GM23338 (cell line): ENCODE measurements around the gene TNPO1. TPM values are rescaled to one million over a fixed set of nuclear protein-coding genes. Genes with fewer than 3 reads are reported as not detected.

Experiments used
- ATAC-seq: fragments of 200-7000 bp; cut with Tn5 transposase; 3 replicates; pipeline ENCODE4 v1.9.1; 2020
- DNase-seq: peaks from one replicate; pipeline ENCODE4 v3.0.0-alpha.2; 2015; ENCODE audit warnings: low spot score
- H2AFZ ChIP-seq: fragments of 200-600 bp; sonication (generic); 2 replicates; pipeline ENCODE4 v1.8.0; 2016; ENCODE audit warnings: antibody characterized with exemption, mild to moderate bottlenecking, moderate library complexity
- H3F3A ChIP-seq: fragments of 200-600 bp; sonication (generic); replicated peaks from 2 replicates; pipeline ENCODE4 v1.8.0; 2017; ENCODE audit warnings: antibody characterized with exemption, mixed run types, low read depth
- H3K27ac ChIP-seq: fragments of 200-600 bp; sonication (generic); 2 replicates; pipeline ENCODE4 v1.6.1; 2016; ENCODE audit warnings: low read depth
- H3K27me3 ChIP-seq: fragments of 200-600 bp; sonication (generic); 2 replicates; pipeline ENCODE4 v1.8.0; 2016; ENCODE audit warnings: mild to moderate bottlenecking, mixed run types, moderate library complexity; ENCODE audit not compliant: insufficient read depth
- H3K36me3 ChIP-seq: fragments of 200-600 bp; sonication (generic); 2 replicates; pipeline ENCODE4 v1.8.0; 2016; ENCODE audit warnings: mild to moderate bottlenecking; ENCODE audit not compliant: insufficient read depth
- H3K4me1 ChIP-seq: fragments of 200-600 bp; sonication (generic); 2 replicates; pipeline ENCODE4 v1.8.0; 2016; ENCODE audit warnings: mild to moderate bottlenecking, moderate library complexity; ENCODE audit not compliant: insufficient read depth
- H3K4me2 ChIP-seq: fragments of 200-600 bp; sonication (generic); 2 replicates; pipeline ENCODE4 v1.7.1; 2017; ENCODE audit warnings: mixed run types
- H3K4me3 ChIP-seq: fragments of 200-600 bp; sonication (generic); 2 replicates; pipeline ENCODE4 v1.6.1; 2016; ENCODE audit warnings: mixed run types
- H3K79me2 ChIP-seq: fragments of 200-600 bp; sonication (generic); replicated peaks from 2 replicates; pipeline ENCODE4 v1.8.0; 2017; ENCODE audit warnings: mild to moderate bottlenecking; ENCODE audit not compliant: insufficient read depth
- H3K9me2 ChIP-seq: fragments of 200-600 bp; sonication (generic); 2 replicates; pipeline ENCODE4 v1.8.0; 2017; ENCODE audit not compliant: insufficient read depth
- H4K20me1 ChIP-seq: fragments of 200-600 bp; sonication (generic); replicated peaks from 2 replicates; pipeline ENCODE4 v1.8.0; 2017; ENCODE audit warnings: mild to moderate bottlenecking; ENCODE audit not compliant: insufficient read depth
- H3K27ac Mint-ChIP-seq: 2 replicates; pipeline ENCODE4 v1.8.0; 2020; ENCODE audit warnings: inconsistent platforms, mild to moderate bottlenecking, moderate library complexity, mixed read lengths
- H3K27me3 Mint-ChIP-seq: 3 replicates; pipeline ENCODE4 v1.8.0; 2022; ENCODE audit warnings: low read depth, mild to moderate bottlenecking, moderate library complexity, mixed read lengths, inconsistent platforms; ENCODE audit not compliant: insufficient read depth, poor library complexity
- H3K36me3 Mint-ChIP-seq: 3 replicates; pipeline ENCODE4 v1.8.0; 2021; ENCODE audit warnings: low read depth, mild to moderate bottlenecking, inconsistent platforms, moderate library complexity, mixed read lengths
- H3K4me1 Mint-ChIP-seq: 3 replicates; pipeline ENCODE4 v1.8.0; 2020; ENCODE audit warnings: mild to moderate bottlenecking, inconsistent platforms, mixed read lengths
- H3K4me3 Mint-ChIP-seq: 3 replicates; pipeline ENCODE4 v1.8.0; 2021; ENCODE audit warnings: moderate library complexity, mild to moderate bottlenecking, inconsistent platforms, mixed read lengths
- H3K9me3 Mint-ChIP-seq: 3 replicates; pipeline ENCODE4 v1.8.0; 2020; ENCODE audit warnings: moderate library complexity, mild to moderate bottlenecking, inconsistent platforms, mixed read lengths
- CREB1 ChIP-seq: fragments of 250-450 bp; sonication (Bioruptor Pico); IDR thresholded peaks from 2 replicates; pipeline ENCODE4 v1.5.0; 2020; ENCODE audit warnings: low read depth, mild to moderate bottlenecking, moderate library complexity
- EZH2 ChIP-seq: fragments of 200-600 bp; sonication (generic); IDR thresholded peaks from one replicate; pipeline ENCODE4 v1.8.0; 2017; ENCODE audit warnings: antibody characterized with exemption, mild to moderate bottlenecking, low read depth; ENCODE audit not compliant: unreplicated experiment
- EZH2phosphoT487 ChIP-seq: fragments of 200-600 bp; sonication (generic); IDR thresholded peaks from one replicate; pipeline ENCODE4 v1.8.1; 2018; ENCODE audit warnings: antibody characterized with exemption; ENCODE audit not compliant: unreplicated experiment
- JUNB ChIP-seq: IDR thresholded peaks from one replicate; pipeline ENCODE4 v1.6.1; 2016; ENCODE audit warnings: antibody characterized with exemption; ENCODE audit not compliant: unreplicated experiment
- NANOG ChIP-seq: IDR thresholded peaks from 2 replicates; pipeline ENCODE4 v1.6.1; 2016; ENCODE audit warnings: antibody characterized with exemption, borderline replicate concordance
- POLR2AphosphoS5 ChIP-seq: IDR thresholded peaks from 2 replicates; pipeline ENCODE4 v1.6.1; 2016; ENCODE audit warnings: antibody characterized with exemption, low read depth
- STAT1 ChIP-seq: IDR thresholded peaks from one replicate; pipeline ENCODE4 v1.6.1; 2016; ENCODE audit warnings: antibody characterized with exemption; ENCODE audit not compliant: unreplicated experiment
- ZNF114 ChIP-seq: fragments of 250-450 bp; sonication (Bioruptor Pico); IDR thresholded peaks from 2 replicates; pipeline ENCODE4 v1.5.0; 2020; ENCODE audit warnings: mild to moderate bottlenecking, moderate library complexity
- ZNF331 ChIP-seq: fragments of 250-450 bp; sonication (Bioruptor Pico); IDR thresholded peaks from 2 replicates; pipeline ENCODE4 v1.5.0; 2020; ENCODE audit warnings: low read depth, mild to moderate bottlenecking, moderate library complexity
- polyA plus RNA-seq: library from polyadenylated mRNA; unstranded; fragments of >200 nt; fragmentation: Nextera tagmentation; extraction: Ambion mirVana; gene quantifications from 2 replicates; pipeline ENCODE4 v1.2.1, GENCODE V29; 2016
- total RNA-seq: library from RNA; depleted of rRNA; stranded (reverse); fragments of >200 nt; shearing (Covaris generic); gene quantifications from 2 replicates; pipeline ENCODE4 v1.2.3, GENCODE V29; 2014
- TF ChIP-seq, protein P1 (sequence below): IDR thresholded peaks from one replicate; pipeline ENCODE4 v1.6.1; 2018; ENCODE audit warnings: antibody characterized with exemption; ENCODE audit not compliant: unreplicated experiment

The TNPO1 gene
- total and polyA plus RNA-seq, 2 experiments from 2014 or later = 117 to 197 TPM

DNA sequence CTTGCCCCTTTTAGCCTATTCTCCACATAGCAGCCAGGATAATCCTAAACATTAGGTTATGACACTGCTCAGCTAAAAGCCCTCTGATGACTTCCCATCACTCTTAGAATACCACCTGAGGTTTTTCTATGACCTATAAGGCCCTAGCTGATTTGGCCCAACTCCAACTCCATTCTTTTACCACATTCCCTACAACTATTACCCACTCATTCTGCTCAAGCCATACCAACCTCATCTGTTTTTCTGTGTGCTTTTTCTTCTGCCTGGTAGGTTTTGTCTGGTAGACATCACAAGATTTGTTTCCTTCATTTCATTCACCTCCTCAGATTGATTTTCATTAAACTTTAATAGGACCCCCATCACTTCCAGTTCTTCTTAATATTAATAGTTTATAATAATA, 126.8 kb downstream of the TNPO1 start:
- Mint-ChIP-seq H3K4me3 (no peak overlapping the region), H3K27ac (no peak overlapping the region), H3K4me1 (no peaks in the 10 kb centered on the region), H3K27me3 (no peaks in the 10 kb centered on the region), H3K36me3 (no peaks in the 10 kb centered on the region), H3K9me3 (no peaks in the 10 kb centered on the region)
- Histone ChIP-seq H3K4me1 (no peaks in the 10 kb centered on the region), H3K79me2 (no peaks in the 10 kb centered on the region), H3K4me3 (no peak overlapping the region), H4K20me1 (no peaks in the 10 kb centered on the region), H3K36me3 (no peaks in the 10 kb centered on the region), H3K27ac (no peak overlapping the region), H3K4me2 (no peak overlapping the region), H3F3A (no peaks in the 10 kb centered on the region), H3K27me3 (no peaks in the 10 kb centered on the region), H3K9me2 (0 out of 2 replicates have a peak, but pooled peaks cover 3% of the 10 kb centered on the region), H2AFZ (no peak overlapping the region)
- no peak for DNase-seq
- TF ChIP-seq CREB1 (CRISPR knock-in tag) = no peak
- no peak for TF ChIP-seq ZNF331 (CRISPR knock-in tag)
- TF ChIP-seq ZNF114 (CRISPR knock-in tag) = no peak
- no peak for TF ChIP-seq EZH2
- TF ChIP-seq POLR2AphosphoS5 = no peak
- TF ChIP-seq EZH2phosphoT487 = no peak
- TF ChIP-seq, protein P1, sequence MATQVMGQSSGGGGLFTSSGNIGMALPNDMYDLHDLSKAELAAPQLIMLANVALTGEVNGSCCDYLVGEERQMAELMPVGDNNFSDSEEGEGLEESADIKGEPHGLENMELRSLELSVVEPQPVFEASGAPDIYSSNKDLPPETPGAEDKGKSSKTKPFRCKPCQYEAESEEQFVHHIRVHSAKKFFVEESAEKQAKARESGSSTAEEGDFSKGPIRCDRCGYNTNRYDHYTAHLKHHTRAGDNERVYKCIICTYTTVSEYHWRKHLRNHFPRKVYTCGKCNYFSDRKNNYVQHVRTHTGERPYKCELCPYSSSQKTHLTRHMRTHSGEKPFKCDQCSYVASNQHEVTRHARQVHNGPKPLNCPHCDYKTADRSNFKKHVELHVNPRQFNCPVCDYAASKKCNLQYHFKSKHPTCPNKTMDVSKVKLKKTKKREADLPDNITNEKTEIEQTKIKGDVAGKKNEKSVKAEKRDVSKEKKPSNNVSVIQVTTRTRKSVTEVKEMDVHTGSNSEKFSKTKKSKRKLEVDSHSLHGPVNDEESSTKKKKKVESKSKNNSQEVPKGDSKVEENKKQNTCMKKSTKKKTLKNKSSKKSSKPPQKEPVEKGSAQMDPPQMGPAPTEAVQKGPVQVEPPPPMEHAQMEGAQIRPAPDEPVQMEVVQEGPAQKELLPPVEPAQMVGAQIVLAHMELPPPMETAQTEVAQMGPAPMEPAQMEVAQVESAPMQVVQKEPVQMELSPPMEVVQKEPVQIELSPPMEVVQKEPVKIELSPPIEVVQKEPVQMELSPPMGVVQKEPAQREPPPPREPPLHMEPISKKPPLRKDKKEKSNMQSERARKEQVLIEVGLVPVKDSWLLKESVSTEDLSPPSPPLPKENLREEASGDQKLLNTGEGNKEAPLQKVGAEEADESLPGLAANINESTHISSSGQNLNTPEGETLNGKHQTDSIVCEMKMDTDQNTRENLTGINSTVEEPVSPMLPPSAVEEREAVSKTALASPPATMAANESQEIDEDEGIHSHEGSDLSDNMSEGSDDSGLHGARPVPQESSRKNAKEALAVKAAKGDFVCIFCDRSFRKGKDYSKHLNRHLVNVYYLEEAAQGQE = no peak
- no peak for TF ChIP-seq NANOG
- ATAC-seq = no peak

DNA sequence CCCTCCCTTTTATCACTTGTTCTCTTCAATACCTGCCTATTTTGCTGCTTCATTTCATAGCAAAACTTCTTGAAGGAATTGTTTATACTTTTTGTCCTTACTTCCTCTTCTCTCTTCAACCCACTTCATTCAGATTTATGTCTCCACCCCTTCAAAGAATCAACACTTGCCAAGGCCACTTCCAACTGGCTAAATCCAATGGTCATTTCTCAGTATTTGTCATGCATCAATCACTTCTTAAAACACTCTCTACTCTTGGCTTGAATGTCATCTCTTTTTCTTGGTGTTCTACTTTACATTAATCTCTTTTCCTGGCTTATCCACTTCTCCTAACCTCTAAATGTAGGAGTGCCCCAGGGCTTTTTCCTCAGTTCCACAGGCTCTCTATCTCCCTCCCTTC, 131.0 kb downstream of the TNPO1 start:
- Mint-ChIP-seq H3K4me1 (no peaks in the 10 kb centered on the region), H3K4me3 (no peak overlapping the region), H3K27me3 (no peaks in the 10 kb centered on the region), H3K36me3 (no peaks in the 10 kb centered on the region), H3K9me3 (no peaks in the 10 kb centered on the region), H3K27ac (no peak overlapping the region)
- Histone ChIP-seq H3K4me3 (no peak overlapping the region), H3K9me2 (peaks cover 3% of the 10 kb centered on the region; the same call in 1 of the 2 replicates), H3K36me3 (no peaks in the 10 kb centered on the region), H3K79me2 (no peaks in the 10 kb centered on the region), H3K27ac (no peak overlapping the region), H3K27me3 (no peaks in the 10 kb centered on the region), H2AFZ (0 out of 2 replicates have a peak overlapping the region, but pooled peaks have one; percentile 1), H3K4me1 (no peaks in the 10 kb centered on the region), H3K4me2 (no peak overlapping the region), H4K20me1 (no peaks in the 10 kb centered on the region), H3F3A (no peaks in the 10 kb centered on the region)
- ATAC-seq (no peak), DNase-seq (no peak)
- no peak for TF ChIP-seq STAT1
- no peak for TF ChIP-seq JUNB
- TF ChIP-seq ZNF114 (CRISPR knock-in tag) = no peak
- TF ChIP-seq POLR2AphosphoS5 = no peak
